ENCODE measurements around the gene CDK11A.
A peak's percentile ranks its signal among the peaks of the same experiment; 100 is the strongest.
"Not testable (repeated sequence)": the region's sequence is repeated elsewhere in the genome, so short reads cannot be mapped to it uniquely, and the experiment has no call there.

CDK11A gene

GRCh38 chr1:1732381-1732780 lies 8.2 kb upstream of the CDK11A start:
- no peak for DNase-seq (ENCODE audit: extremely low read depth, low read depth)

GRCh38 chr1:1730870-1731269 lies 6.7 kb upstream of the CDK11A start:
- TF ChIP-seq, protein P1, sequence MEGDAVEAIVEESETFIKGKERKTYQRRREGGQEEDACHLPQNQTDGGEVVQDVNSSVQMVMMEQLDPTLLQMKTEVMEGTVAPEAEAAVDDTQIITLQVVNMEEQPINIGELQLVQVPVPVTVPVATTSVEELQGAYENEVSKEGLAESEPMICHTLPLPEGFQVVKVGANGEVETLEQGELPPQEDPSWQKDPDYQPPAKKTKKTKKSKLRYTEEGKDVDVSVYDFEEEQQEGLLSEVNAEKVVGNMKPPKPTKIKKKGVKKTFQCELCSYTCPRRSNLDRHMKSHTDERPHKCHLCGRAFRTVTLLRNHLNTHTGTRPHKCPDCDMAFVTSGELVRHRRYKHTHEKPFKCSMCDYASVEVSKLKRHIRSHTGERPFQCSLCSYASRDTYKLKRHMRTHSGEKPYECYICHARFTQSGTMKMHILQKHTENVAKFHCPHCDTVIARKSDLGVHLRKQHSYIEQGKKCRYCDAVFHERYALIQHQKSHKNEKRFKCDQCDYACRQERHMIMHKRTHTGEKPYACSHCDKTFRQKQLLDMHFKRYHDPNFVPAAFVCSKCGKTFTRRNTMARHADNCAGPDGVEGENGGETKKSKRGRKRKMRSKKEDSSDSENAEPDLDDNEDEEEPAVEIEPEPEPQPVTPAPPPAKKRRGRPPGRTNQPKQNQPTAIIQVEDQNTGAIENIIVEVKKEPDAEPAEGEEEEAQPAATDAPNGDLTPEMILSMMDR (IDR thresholded peaks at IDR 0.05; ENCODE audit: low read depth, low read length) = no peak
- no peak for DNase-seq (ENCODE audit: extremely low read depth, low read depth)

More at GRCh38 chr1:1732381-1732780, 8.2 kb upstream of the CDK11A start:
- TF ChIP-seq, protein P1 (IDR thresholded peaks at IDR 0.05; ENCODE audit: low read depth, low read length) = no peak

DNA sequence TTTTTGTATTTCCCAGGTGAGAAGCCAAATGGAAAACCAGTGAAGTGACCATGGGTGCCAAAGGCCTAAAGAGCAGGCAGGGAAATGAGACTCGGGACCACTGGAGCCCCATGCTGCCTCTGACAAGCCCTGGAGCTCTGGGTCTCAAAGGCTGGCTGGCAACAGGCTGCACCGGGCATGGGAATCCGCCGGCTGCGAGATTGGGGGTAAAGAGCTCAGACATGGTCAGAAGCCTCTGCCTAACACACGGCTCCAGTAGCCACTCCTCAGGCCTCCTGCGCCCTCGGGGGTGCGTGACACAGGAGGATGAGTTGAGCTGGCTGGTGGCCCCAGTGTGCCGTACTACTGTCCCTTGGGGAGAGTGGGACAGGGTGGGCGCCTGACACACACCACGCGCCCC lies 6.1 kb upstream of the CDK11A start:
- not testable (repeated sequence) for DNase-seq (ENCODE audit: extremely low read depth, low read depth)

- DNase-seq (ENCODE audit: extremely low read depth, low read depth) = not testable (repeated sequence)
These were observed 5.1 kb upstream of the CDK11A start for GRCh38 chr1:1729116-1729816.

GRCh38 chr1:1728308-1729005 lies 4.3 kb upstream of the CDK11A start:
- peak; percentile 52 for DNase-seq (ENCODE audit: extremely low read depth, low read depth)

DNA sequence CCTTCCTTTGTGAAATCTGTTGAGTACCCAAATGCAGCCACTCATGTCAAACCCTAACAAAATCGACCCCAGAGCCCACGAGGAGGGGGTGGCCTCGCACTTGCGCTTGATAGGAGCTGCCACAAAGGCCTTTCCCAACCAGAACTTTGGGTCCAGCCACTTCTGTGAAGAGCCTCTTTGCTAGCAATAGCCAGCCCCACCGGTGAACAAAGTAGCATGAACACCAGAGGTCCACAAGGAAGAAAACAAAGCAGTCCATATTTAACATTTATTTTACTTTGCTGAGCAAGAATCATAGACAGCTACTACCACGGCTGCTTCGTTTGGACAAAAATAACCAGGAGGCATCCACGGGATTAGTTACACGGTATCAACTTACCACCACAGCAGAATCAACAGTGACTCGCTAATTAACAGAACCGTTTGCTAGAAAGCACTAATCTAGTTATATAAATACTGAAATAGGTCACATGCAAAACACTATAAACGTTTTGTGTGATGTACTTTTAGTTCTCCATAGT lies 3.0 kb upstream of the CDK11A start:
- peak; percentile 7 for DNase-seq (ENCODE audit: extremely low read depth, low read depth)

DNA sequence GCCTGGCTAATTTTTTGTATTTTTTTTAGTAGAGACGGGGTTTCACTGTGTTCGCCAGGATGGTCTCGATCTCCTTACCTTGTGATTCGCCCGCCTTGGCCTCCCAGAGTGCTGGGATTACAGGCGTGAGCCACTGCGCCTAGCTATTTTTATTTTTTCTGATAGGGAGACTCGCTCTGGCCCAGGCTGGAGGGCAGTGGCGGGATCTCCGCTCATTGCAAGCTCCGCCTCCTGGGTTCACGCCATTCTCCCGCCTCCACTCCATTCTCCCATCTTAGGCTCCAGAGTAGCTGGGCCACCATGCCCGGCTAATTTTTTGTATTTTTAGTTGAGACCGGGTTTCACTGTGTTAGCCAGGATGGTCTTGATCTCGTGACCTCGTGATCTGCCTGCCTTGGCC lies 1.9 kb upstream of the CDK11A start:
- not testable (repeated sequence) for DNase-seq (ENCODE audit: extremely low read depth, low read depth)

DNA sequence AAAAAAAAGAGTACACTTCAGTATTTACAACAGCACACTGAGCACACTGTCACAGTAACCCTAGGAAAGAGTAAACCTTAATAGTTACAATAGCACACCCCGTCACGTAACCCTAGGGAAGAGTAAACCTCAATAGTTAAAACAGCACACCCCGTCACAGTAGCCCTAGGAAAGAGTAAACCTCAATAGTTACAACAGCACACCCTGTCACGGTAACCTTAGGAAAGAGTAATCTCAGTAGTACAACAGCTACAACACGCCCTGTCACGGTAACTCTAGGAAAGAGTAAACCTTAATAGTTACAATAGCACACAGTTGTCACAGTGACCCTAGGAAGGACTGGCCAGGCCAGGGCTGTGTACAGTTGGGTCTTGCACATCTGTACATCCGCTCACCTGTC lies 3.0 kb downstream of the CDK11A start:
- TF ChIP-seq, protein P1 (IDR thresholded peaks at IDR 0.05; ENCODE audit: low read depth, low read length) = no peak
- no peak for DNase-seq (ENCODE audit: extremely low read depth, low read depth)

DNA sequence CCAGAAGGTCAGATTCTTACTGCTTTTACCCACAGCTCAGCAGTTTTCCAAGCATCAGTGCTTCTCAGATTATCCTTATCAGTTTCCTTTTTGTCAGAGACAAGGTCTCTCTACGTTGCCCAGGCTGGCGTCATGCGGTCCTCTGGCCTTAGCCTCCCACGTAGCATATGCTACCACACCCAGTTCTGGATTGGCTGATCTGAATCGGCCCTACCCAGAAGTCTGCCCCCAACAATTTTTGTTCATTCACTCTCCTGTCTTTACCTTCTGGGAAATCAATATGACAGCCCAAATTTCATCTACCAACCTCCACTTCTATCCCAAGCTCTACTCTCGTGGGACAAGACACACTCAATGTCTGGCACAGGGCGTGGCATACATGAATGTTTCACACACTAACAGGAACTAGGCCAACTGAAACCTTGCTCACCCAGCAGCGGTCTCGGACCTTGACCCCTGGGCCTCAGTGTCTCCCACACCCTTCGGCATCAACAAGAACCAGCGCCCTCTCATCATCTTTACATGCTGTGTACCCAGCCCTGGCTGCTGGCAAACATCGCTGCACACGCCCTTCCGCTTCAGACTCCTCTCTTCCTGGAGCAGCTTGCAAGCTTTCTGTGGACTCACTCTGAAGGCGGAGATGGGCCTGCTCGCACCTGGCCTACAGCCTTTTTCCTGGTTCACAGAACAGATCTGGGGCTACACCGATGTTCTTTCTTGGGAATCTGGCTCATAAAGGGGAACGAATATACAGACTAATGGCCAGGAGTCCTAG lies 8.9 kb downstream of the CDK11A start:
- DNase-seq (ENCODE audit: extremely low read depth, low read depth) = not testable (repeated sequence)

GRCh38 chr1:1707897-1708296 lies 16.3 kb downstream of the CDK11A start:
- DNase-seq (ENCODE audit: extremely low read depth, low read depth) = not testable (repeated sequence)

DNA sequence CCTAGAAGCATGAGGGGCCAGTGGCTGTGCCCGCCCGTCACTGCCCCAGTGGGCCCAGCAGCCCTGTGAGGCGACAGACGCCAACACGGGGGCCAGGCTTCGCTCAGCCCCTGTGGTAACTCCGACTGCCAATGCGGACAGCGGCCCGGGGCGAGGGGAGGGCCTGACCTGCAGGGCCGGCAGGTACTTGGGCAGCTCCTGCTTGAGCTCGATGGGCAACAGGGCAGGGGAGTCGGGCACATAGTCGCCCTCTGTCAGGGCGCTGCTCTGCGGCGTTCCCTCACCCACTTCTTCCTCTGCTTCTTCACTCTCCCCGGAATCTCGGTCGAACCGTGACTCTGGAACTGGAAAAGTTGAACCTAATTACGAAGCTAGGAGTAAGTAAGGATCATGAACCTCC lies 16.9 kb downstream of the CDK11A start:
- not testable (repeated sequence) for DNase-seq (ENCODE audit: extremely low read depth, low read depth)

- DNase-seq (ENCODE audit: extremely low read depth, low read depth) = not testable (repeated sequence)
These were observed 18.5 kb downstream of the CDK11A start for GRCh38 chr1:1705623-1706022.

DNA sequence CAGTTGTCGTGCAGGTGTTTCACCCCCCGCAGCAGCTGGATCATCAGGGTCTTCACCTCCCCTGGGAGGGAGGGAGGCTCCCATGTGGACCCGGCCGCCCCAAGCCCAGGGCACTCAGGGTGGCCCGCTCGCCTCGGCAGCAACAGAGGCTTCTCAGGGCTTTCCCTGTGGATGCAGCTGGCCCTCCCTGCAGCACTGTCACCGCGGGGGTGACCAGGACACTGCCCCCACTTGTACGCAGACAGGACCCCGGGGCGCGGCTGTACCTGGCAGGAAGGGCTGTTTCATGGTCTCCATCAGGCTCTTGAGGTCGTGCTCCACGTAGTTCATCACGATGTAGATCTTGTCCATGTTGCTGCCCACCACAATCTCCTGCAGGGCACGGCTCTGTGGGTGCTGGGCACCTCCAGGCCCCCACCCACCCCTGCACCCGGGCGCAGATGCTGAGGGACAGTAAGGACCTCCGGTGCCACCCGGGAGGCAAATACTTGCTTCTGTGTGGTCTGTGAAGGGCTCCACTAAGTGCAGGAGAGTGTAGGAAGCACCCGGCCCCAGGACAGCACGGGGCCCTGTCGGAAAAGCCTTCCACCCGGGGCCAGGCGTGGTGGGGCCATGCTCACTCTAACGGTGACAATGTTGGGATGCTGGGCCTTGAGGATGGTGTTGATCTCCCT lies 19.7 kb downstream of the CDK11A start:
- not testable (repeated sequence) for DNase-seq (ENCODE audit: extremely low read depth, low read depth)
